PFSK-1 (cell line): ENCODE data around the gene ITGA8.

ENCODE experiments used
- FOXP2 ChIP-seq: optimal IDR thresholded peaks from 2 replicates; pipeline ENCODE3; 2011; ENCODE audit warnings: borderline replicate concordance, control low read depth, inconsistent platforms; ENCODE audit not compliant: insufficient read depth; ENCODE audit errors: extremely low read length, extremely low read depth
- POLR2AphosphoS5 ChIP-seq: IDR thresholded peaks from 2 replicates; pipeline ENCODE4 v1.6.1; 2012; ENCODE audit warnings: low read depth, mild to moderate bottlenecking, control low read depth, low read length, moderate library complexity
- REST ChIP-seq, 2 experiments: IDR thresholded peaks; 2 replicates each; pipeline versions ENCODE4 v1.6.1 to v1.8.0; 2011 to 2012; ENCODE audit warnings: low read depth in 2 of 2, low read length in 2 of 2, control low read depth in 1 of 2, inconsistent platforms in 1 of 2, mild to moderate bottlenecking in 1 of 2, moderate library complexity in 1 of 2; ENCODE audit not compliant: insufficient read depth in 1 of 2
- SIN3A ChIP-seq: IDR thresholded peaks from 2 replicates; pipeline ENCODE4 v1.6.1; 2012; ENCODE audit warnings: mild to moderate bottlenecking, low read length, moderate library complexity, borderline replicate concordance; ENCODE audit not compliant: insufficient read depth
- TAF1 ChIP-seq: IDR thresholded peaks from 2 replicates; pipeline ENCODE4 v1.6.1; 2012; ENCODE audit warnings: low read length, control low read depth, borderline replicate concordance; ENCODE audit not compliant: insufficient read depth

The ITGA8 gene

GRCh38 chr10:15485684-15486316, 233.9 kb downstream of the ITGA8 start:
- TF ChIP-seq SIN3A (no peak), REST (IDR thresholded peaks at IDR 0.05; ENCODE audit: insufficient read depth in 1 of 2, low read depth in 2 of 2, low read length in 2 of 2) (no peak), TAF1 (no peak), FOXP2 (no peak), POLR2AphosphoS5 (no peak)

- TF ChIP-seq SIN3A: no peak
- no peak for TF ChIP-seq FOXP2
- no peak for TF ChIP-seq REST (IDR thresholded peaks at IDR 0.05; ENCODE audit: insufficient read depth in 1 of 2, low read depth in 2 of 2, low read length in 2 of 2)
- no peak for TF ChIP-seq TAF1
- TF ChIP-seq POLR2AphosphoS5: no peak
These were observed 234.7 kb downstream of the ITGA8 start for GRCh38 chr10:15485027-15485426.

GRCh38 chr10:15484128-15484527, 235.6 kb downstream of the ITGA8 start:
- TF ChIP-seq SIN3A (no peak), REST (IDR thresholded peaks at IDR 0.05; ENCODE audit: insufficient read depth in 1 of 2, low read depth in 2 of 2, low read length in 2 of 2) (no peak), TAF1 (no peak), FOXP2 (no peak), POLR2AphosphoS5 (no peak)

- TF ChIP-seq POLR2AphosphoS5: no peak
- no peak for TF ChIP-seq TAF1
- no peak for TF ChIP-seq FOXP2
- no peak for TF ChIP-seq REST (IDR thresholded peaks at IDR 0.05; ENCODE audit: insufficient read depth in 1 of 2, low read depth in 2 of 2, low read length in 2 of 2)
- TF ChIP-seq SIN3A: no peak
These were observed 236.3 kb downstream of the ITGA8 start for GRCh38 chr10:15483215-15484075.
